ENCODE results near the gene CAND1. TPM values are rescaled to one million over a fixed set of nuclear protein-coding genes. Genes with fewer than 3 reads are reported as not detected.
A peak's percentile ranks its signal among the peaks of the same experiment; 100 is the strongest.

CAND1 gene
- total RNA-seq, 2 donors from 2014 or later, result 23.1 to 24.8 TPM

DNA sequence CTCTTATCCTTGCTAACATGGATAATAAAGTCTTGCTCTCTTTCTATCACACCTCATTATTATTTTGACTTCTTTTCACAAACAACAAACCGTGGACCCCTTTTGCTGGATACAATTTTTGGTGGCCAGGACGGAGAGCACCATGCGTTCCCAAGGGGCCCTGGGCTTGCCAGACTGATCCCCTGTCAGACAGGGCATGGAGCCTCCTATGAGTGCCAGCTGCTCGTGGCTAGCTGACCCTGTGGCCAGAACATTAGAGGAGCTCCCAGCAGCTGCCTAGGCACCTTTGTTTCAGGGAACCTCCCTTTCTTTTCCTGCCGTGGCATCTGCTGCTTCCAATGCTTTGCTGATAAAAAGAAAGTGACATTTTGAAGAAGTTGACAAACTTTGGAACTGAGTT, 12.5 kb upstream of the CAND1 start:
- Histone ChIP-seq H3K36me3 (no peaks in the 10 kb centered on the region), H3K4me3 (no peak overlapping the region), H3K4me1 (no peaks in the 10 kb centered on the region), H3K27me3 (no peaks in the 10 kb centered on the region), H3K27ac (no peak overlapping the region), H3K9me3 (no peaks in the 10 kb centered on the region)
- DNase-seq (ENCODE audit: low spot score), result no peak
- TF ChIP-seq, protein P1, sequence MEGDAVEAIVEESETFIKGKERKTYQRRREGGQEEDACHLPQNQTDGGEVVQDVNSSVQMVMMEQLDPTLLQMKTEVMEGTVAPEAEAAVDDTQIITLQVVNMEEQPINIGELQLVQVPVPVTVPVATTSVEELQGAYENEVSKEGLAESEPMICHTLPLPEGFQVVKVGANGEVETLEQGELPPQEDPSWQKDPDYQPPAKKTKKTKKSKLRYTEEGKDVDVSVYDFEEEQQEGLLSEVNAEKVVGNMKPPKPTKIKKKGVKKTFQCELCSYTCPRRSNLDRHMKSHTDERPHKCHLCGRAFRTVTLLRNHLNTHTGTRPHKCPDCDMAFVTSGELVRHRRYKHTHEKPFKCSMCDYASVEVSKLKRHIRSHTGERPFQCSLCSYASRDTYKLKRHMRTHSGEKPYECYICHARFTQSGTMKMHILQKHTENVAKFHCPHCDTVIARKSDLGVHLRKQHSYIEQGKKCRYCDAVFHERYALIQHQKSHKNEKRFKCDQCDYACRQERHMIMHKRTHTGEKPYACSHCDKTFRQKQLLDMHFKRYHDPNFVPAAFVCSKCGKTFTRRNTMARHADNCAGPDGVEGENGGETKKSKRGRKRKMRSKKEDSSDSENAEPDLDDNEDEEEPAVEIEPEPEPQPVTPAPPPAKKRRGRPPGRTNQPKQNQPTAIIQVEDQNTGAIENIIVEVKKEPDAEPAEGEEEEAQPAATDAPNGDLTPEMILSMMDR (IDR thresholded peaks at IDR 0.05), result no peak

DNA sequence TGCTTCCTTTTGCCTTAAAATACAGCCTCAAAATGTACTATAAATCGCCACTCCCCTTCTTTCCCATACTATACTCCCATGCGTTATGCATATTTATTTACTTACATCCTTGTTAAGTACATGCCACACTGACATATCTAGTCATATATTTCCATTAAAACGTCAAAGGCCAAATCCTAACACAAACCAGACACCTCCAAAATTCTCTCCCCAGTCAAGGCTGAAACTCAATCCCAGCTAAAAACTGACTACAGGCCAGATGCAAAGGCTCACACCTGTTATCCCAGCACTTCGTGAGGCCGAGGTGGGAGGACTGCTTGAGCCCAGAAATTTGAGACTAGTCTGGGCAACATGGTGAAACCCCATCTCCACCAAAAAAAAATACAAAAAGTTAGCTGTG, 5.7 kb upstream of the CAND1 start:
- Histone ChIP-seq H3K4me3 (no peak overlapping the region), H3K36me3 (no peaks in the 10 kb centered on the region), H3K9me3 (no peaks in the 10 kb centered on the region), H3K27me3 (no peaks in the 10 kb centered on the region), H3K4me1 (peaks cover 0 to 6% of the 10 kb centered on the region in 2 donors), H3K27ac (no peak overlapping the region)
- TF ChIP-seq, protein P1 (IDR thresholded peaks at IDR 0.05), result no peak
- DNase-seq (ENCODE audit: low spot score), result no peak

DNA sequence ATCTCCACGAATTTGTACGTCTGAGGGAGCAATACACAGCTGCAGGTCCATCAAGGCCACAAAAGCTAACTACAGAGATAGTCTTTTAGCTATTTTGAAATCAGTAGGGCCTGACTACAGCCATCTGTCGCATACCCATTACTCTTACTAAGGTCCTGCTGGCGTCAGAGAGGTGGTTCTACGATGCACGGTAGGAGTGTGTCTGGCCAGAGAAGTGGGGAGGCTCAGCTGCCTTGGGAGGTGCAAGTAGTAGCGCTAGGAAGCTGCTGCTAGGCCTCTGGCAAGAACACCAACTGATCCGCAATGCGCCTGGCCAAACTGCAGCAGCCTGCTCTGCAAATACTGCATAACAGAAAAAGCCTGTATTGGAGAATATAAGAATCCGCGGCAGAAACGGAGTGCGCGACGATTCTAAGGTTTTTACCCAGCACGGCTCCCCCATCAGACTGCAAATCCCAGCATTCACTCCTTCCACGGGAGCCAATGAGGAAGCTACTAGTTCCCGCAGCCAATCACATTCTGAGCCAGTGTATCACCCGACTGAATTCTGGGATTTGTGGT, 743 bp upstream of the CAND1 start:
- TF ChIP-seq, protein P1 (IDR thresholded peaks at IDR 0.05), result no peak
- Histone ChIP-seq H3K4me1 (peaks cover 0 to 25% of the 10 kb centered on the region in 2 donors), H3K4me3 (peak overlapping the region; percentile 80 to 92), H3K27me3 (no peaks in the 10 kb centered on the region), H3K9me3 (no peaks in the 10 kb centered on the region), H3K36me3 (no peaks in the 10 kb centered on the region), H3K27ac (peak overlapping the region; percentile 97 to 99)
- DNase-seq (ENCODE audit: low spot score), result peak; percentile 97

DNA sequence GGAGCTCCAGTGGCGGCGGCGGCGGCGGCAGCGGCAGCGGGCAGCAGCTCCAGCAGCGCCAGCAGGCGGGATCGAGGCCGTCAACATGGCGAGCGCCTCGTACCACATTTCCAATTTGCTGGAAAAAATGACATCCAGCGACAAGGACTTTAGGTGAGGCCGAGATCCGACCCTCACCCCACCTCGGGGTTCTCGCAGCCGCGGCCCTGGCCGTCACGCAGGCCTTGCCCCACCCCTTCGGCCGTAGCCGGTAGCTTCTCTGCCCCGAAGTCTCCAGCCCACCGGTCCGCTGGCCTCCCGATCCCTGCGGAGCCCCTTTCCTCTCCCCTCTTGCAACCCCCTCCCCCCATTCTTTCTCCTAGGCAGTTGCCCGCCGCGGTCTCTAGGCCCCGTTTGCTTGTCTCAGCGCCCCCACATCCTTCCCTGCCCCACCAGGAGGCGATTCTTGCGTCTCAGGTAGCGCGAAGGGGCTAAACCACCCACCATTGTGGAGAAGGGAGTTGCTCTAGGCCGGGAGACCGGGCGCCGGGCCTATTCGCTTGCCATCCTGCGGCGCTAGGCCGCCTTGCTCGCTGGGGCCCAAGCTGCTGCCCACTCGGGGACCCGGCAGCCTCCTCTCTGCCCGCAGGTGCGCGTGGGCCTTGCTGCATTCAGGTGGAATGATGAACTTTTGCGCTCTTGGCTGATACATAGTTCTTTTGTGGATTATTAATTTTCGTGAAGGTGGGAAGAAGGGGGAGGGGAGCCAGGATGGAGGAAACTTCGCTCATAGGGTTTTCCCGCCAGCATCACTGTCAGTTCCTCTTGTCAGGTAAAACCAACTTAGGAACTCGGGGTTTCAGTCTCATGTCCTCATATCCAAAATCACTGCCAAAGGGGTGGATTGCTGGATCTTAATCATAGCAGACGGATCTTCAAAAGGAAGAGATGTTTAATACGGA, 745 bp downstream of the CAND1 start:
- peaks cover 0 to 39% of the 10 kb centered on the region in 2 donors for H3K4me1 ChIP-seq
- peak overlapping the region; percentile 80 to 92 for H3K4me3 ChIP-seq
- DNase-seq (ENCODE audit: low spot score), result no peak
- H3K9me3 ChIP-seq, result no peaks in the 10 kb centered on the region
- TF ChIP-seq, protein P1 (IDR thresholded peaks at IDR 0.05), result no peak
- H3K27me3 ChIP-seq, result no peaks in the 10 kb centered on the region
- H3K36me3 ChIP-seq, result no peaks in the 10 kb centered on the region
- H3K27ac ChIP-seq, result peak overlapping the region; percentile 97 to 99

DNA sequence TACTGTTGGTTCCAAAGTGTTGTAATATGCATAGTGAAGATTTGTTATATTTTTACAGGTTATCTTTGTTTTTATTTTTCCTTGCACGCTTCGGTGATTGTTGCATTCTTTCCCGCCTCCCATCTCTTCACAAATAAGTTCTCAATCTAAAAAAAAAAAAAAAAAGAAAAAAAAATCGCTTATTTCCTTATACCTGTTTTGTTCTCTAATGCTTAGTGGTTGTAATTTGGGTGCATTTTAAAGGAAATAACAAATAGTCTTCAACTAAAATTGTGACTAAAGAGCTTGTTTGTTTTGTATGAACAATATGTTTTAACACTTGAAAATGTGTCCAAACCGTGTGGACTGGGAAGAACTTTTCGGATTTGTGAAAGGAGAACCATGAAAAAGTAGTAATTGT, 1.5 kb downstream of the CAND1 start:
- Histone ChIP-seq H3K27me3 (no peaks in the 10 kb centered on the region), H3K9me3 (no peaks in the 10 kb centered on the region), H3K36me3 (no peaks in the 10 kb centered on the region), H3K4me3 (peak overlapping the region; percentile 80 to 92), H3K4me1 (peaks cover 0 to 46% of the 10 kb centered on the region in 2 donors), H3K27ac (peak overlapping the region; percentile 97 to 99)
- no peak for DNase-seq (ENCODE audit: low spot score)
- TF ChIP-seq, protein P1 (IDR thresholded peaks at IDR 0.05), result no peak

Data from right atrium auricular region (tissue), 2 donors.